CD4-positive, alpha-beta T cell (primary cell): ENCODE measurements around the gene ADK. TPM values are rescaled to one million over a fixed set of nuclear protein-coding genes. Genes with fewer than 3 reads are reported as not detected.
"Not testable (repeated sequence)": the region's sequence is repeated elsewhere in the genome, so short reads cannot be mapped to it uniquely, and the experiment has no call there.

Source experiments
- ATAC-seq: fragments of 200-7000 bp; cut with Tn5 transposase; one replicate; pipeline ENCODE4 v1.10.0; 2022; ENCODE audit warnings: mild to moderate bottlenecking; ENCODE audit not compliant: poor library complexity
- CTCF ChIA-PET: fragments of 350-600 bp; sonication (Branson Sonifier 250); formaldehyde crosslinking; loops from one replicate; lab custom pipeline; 2021; ENCODE audit warnings: antibody characterized with exemption, inconsistent platforms; lab: Charles Lee
- POLR2A ChIA-PET: fragments of 350-600 bp; sonication (Branson Sonifier 250); formaldehyde crosslinking; loops from one replicate; lab custom pipeline; 2021; ENCODE audit warnings: antibody characterized with exemption, inconsistent platforms; lab: Charles Lee
- DNase-seq, 14 experiments: peaks; one replicate each; pipeline ENCODE4 v3.0.0-alpha.2; 2013 to 2020; ENCODE audit warnings: mixed read lengths in 2 of 14
- H3K27ac ChIP-seq, 2 donors: one replicate each; pipeline versions ENCODE4 v1.5.1 to v1.7.0; 2013; ENCODE audit warnings: low read length in 2 of 2, low read depth in 1 of 2, mild to moderate bottlenecking in 1 of 2
- H3K27me3 ChIP-seq, 2 experiments: 1 replicate in 1 of 2; 2 replicates in 1 of 2; pipeline versions ENCODE4 v1.6.1 to v1.7.0; 2013; ENCODE audit warnings: low read length in 2 of 2, control low read depth in 1 of 2, mild to moderate bottlenecking in 1 of 2, moderate library complexity in 1 of 2; ENCODE audit not compliant: insufficient read depth in 2 of 2, control insufficient read depth in 1 of 2
- H3K36me3 ChIP-seq: one replicate; pipeline ENCODE4 v1.6.1; 2013; ENCODE audit warnings: low read length, control low read depth; ENCODE audit not compliant: insufficient read depth
- H3K4me1 ChIP-seq: one replicate; pipeline ENCODE4 v1.6.1; 2013; ENCODE audit warnings: low read length, control low read depth; ENCODE audit not compliant: insufficient read depth
- H3K4me3 ChIP-seq: one replicate; pipeline ENCODE4 v1.5.1; 2013; ENCODE audit warnings: mild to moderate bottlenecking, low read length, moderate library complexity
- H3K9me3 ChIP-seq, 2 experiments: 1 replicate in 1 of 2; 2 replicates in 1 of 2; pipeline versions ENCODE4 v1.6.1 to v1.7.0; 2013; ENCODE audit warnings: low read length in 2 of 2, mild to moderate bottlenecking in 2 of 2, control low read depth in 1 of 2, moderate library complexity in 1 of 2; ENCODE audit not compliant: control insufficient read depth in 1 of 2, insufficient read depth in 1 of 2
- H3K27ac Mint-ChIP-seq: one replicate; pipeline ENCODE4 v1.8.0; 2020; ENCODE audit warnings: mixed read lengths
- H3K27me3 Mint-ChIP-seq: one replicate; pipeline ENCODE4 v1.8.0; 2021; ENCODE audit warnings: mixed read lengths
- H3K36me3 Mint-ChIP-seq: one replicate; pipeline ENCODE4 v1.8.0; 2021; ENCODE audit warnings: low read depth, mixed read lengths
- H3K4me1 Mint-ChIP-seq: one replicate; pipeline ENCODE4 v1.8.0; 2021; ENCODE audit warnings: low read depth, mixed read lengths
- H3K4me3 Mint-ChIP-seq: one replicate; pipeline ENCODE4 v1.8.0; 2020; ENCODE audit warnings: mild to moderate bottlenecking, mixed read lengths
- H3K9me3 Mint-ChIP-seq: one replicate; pipeline ENCODE4 v1.8.0; 2020; ENCODE audit warnings: mixed read lengths
- intact Hi-C, 2 experiments: fragments of 100-400 bp; cut with DNase I in 1 of 2; cut with micrococcal nuclease in 1 of 2; formaldehyde crosslinking; loops; one replicate each; pipeline versions ENCODE4 v1.15.1 to v1.9.0; 2023 to 2025; cut with DNase I, micrococcal nuclease
- total RNA-seq, 174 experiments: library from RNA in 2 of 174; stranded (reverse) in 2 of 174; gene quantifications; one replicate each; pipeline ENCODE4 v1.2.3 and lab custom pipeline; 2021 to 2026
- TF ChIP-seq, protein P1 (sequence below): fragments of 200-600 bp; IDR thresholded peaks from one replicate; pipeline ENCODE4 v1.8.0; 2022; ENCODE audit warnings: antibody characterized with exemption, mild to moderate bottlenecking

Gene ADK
- total RNA-seq, 2 experiments from 2014 or later: 15.3 to 17.6 TPM

DNA sequence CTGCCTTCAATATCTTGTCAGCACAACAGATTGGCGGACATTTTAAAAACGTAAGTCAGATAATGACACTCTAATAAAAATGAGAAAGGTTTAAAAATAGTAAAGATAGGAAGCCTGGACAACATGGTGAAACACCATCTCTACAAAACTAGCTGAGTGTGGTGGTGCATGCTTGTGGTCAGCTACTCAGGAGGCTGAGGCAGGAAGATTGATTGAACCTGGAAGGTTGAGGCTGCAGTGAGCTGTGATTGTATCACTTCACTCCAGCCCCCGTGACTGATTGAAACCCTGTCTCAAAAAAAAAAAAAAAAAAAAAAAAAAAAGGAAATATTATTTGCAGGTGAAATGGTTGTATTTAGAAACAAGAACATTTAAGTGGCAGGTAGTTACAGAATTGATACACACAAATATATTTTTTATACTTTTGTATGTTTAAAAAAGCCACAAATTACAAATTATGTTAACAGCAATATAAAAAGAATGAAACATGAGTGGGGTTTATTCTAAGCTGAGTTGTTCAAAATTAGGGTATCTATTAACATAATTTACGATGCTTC lies 141.9 kb downstream of the ADK start:
- Histone ChIP-seq H3K4me1 (no peaks in the 10 kb centered on the region), H3K4me3 (no peak overlapping the region), H3K36me3 (no peaks in the 10 kb centered on the region), H3K27me3 (no peaks in the 10 kb centered on the region), H3K27ac (no peak overlapping the region), H3K9me3 (no peaks in the 10 kb centered on the region)
- CTCF ChIA-PET: interaction anchor here (0.7 kb wide), 1 partner anchor 636 kb away, joined by 3 read pairs; no protein-coding TSS in a partner anchor
- intact Hi-C loops: no loop called here
- POLR2A ChIA-PET: no interaction called here
- peaks cover 23% of the 10 kb centered on the region for H3K4me1 Mint-ChIP-seq
- ATAC-seq (no peak), DNase-seq (no peak)
- no peak overlapping the region for H3K27ac Mint-ChIP-seq
- TF ChIP-seq, protein P1, sequence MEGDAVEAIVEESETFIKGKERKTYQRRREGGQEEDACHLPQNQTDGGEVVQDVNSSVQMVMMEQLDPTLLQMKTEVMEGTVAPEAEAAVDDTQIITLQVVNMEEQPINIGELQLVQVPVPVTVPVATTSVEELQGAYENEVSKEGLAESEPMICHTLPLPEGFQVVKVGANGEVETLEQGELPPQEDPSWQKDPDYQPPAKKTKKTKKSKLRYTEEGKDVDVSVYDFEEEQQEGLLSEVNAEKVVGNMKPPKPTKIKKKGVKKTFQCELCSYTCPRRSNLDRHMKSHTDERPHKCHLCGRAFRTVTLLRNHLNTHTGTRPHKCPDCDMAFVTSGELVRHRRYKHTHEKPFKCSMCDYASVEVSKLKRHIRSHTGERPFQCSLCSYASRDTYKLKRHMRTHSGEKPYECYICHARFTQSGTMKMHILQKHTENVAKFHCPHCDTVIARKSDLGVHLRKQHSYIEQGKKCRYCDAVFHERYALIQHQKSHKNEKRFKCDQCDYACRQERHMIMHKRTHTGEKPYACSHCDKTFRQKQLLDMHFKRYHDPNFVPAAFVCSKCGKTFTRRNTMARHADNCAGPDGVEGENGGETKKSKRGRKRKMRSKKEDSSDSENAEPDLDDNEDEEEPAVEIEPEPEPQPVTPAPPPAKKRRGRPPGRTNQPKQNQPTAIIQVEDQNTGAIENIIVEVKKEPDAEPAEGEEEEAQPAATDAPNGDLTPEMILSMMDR: no peak
- no peaks in the 10 kb centered on the region for H3K36me3 Mint-ChIP-seq
- no peak overlapping the region for H3K4me3 Mint-ChIP-seq
- H3K27me3 Mint-ChIP-seq: no peaks in the 10 kb centered on the region
- no peaks in the 10 kb centered on the region for H3K9me3 Mint-ChIP-seq

- Mint-ChIP-seq H3K9me3 (no peaks in the 10 kb centered on the region), H3K4me1 (peaks cover 23% of the 10 kb centered on the region), H3K36me3 (no peaks in the 10 kb centered on the region), H3K4me3 (no peak overlapping the region), H3K27me3 (no peaks in the 10 kb centered on the region), H3K27ac (no peak overlapping the region)
- no peaks in the 10 kb centered on the region for H3K27me3 ChIP-seq
- no peak for DNase-seq
- H3K4me1 ChIP-seq: no peaks in the 10 kb centered on the region
- H3K27ac ChIP-seq: no peak overlapping the region
- POLR2A ChIA-PET: no interaction called here
- intact Hi-C loops: no loop called here
- CTCF ChIA-PET: no interaction called here
- TF ChIP-seq, protein P1: no peak
- no peaks in the 10 kb centered on the region for H3K36me3 ChIP-seq
- no peak for ATAC-seq
- H3K9me3 ChIP-seq: no peaks in the 10 kb centered on the region
- H3K4me3 ChIP-seq: no peak overlapping the region
These were observed 142.8 kb downstream of the ADK start for GRCh38 chr10:74293686-74294371.

DNA sequence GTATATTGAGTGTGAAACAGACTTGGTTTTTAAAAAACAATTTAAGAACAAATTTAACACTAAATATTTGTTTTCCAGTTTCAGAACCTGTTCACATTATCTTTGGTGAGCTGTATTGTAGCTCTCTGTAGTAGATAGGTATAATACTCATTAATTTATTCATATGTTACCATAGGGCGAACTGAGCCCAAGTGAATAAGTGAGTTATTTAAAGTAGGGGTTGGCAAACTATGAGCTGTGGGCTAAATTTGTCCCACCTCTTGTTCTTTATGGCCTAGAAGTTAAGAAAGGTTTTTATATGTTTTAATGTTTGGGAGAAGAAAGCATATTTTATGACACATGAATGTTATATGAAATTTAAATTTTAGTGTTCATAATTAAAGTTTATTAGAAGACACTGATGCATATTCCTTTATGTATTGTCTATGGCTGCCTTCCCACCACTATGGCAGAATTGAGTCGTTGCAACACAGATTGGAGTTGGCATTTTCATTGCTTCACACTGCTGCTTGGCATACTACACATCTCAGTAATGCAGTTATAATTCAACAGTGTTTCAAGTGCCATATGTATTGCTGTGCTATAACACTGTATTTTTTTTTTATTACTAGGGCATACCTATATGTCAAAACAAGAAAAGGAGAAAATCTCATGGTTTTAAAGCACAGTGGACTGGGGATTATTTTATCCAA lies 146.5 kb downstream of the ADK start:
- Histone ChIP-seq H3K9me3 (no peaks in the 10 kb centered on the region), H3K27me3 (no peaks in the 10 kb centered on the region), H3K4me3 (no peak overlapping the region), H3K36me3 (no peaks in the 10 kb centered on the region), H3K27ac (no peak overlapping the region), H3K4me1 (no peaks in the 10 kb centered on the region)
- H3K36me3 Mint-ChIP-seq: no peaks in the 10 kb centered on the region
- H3K4me1 Mint-ChIP-seq: peaks cover 10% of the 10 kb centered on the region
- H3K27me3 Mint-ChIP-seq: no peaks in the 10 kb centered on the region
- H3K27ac Mint-ChIP-seq: no peak overlapping the region
- H3K4me3 Mint-ChIP-seq: no peak overlapping the region
- POLR2A ChIA-PET: no interaction called here
- CTCF ChIA-PET: no interaction called here
- H3K9me3 Mint-ChIP-seq: no peaks in the 10 kb centered on the region
- intact Hi-C loops: no loop called here
- ATAC-seq: no peak
- TF ChIP-seq, protein P1: no peak
- DNase-seq: no peak

DNA sequence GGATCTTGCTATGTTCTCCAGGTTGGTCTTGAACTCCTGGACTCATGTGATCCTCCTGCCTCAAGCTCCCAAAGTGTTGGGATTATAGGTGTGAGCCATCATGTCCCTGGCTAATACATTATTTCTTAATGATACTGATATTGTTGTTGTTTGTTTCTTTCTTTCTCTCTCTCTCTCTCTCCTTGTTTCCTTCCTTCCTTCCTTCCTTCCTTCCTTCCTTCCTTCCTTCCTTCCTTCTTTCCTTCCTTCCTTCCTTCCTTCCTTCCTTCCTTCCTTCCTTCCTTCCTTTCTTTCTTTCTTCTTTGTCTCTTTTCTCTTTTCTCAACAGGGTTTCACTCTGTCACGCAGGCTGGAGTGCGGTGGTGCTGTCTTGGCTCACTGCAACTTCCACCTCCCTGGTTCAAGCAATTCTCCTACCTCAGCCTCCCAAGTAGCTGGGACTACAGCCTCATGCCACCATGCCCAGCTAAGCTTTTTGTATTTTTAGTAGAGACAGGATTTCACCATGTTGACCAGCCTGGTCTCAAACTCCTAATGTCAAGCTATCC lies 149.1 kb downstream of the ADK start:
- H3K9me3 ChIP-seq, H3K4me3 Mint-ChIP-seq, DNase-seq, ATAC-seq, H3K36me3 ChIP-seq, H3K36me3 Mint-ChIP-seq, intact Hi-C loops, H3K4me1 Mint-ChIP-seq, H3K27ac Mint-ChIP-seq, H3K9me3 Mint-ChIP-seq, H3K4me3 ChIP-seq, H3K27me3 Mint-ChIP-seq, H3K27ac ChIP-seq, H3K4me1 ChIP-seq, H3K27me3 ChIP-seq: not testable (repeated sequence)
- POLR2A ChIA-PET: interaction anchor here (0.9 kb wide), 1 partner anchor 286 kb away, joined by 6 read pairs; no protein-coding TSS in a partner anchor
- CTCF ChIA-PET: interaction anchor here (0.6 to 1.4 kb wide), 3 partner anchors 8 to 741 kb away, joined by 3 to 4 read pairs (median 3); no protein-coding TSS in a partner anchor
